Renal cortex interstitium (tissue), 11 donors: ENCODE results near the gene BRMS1L. TPM values are rescaled to one million over a fixed set of nuclear protein-coding genes. Genes with fewer than 3 reads are reported as not detected.
A peak's percentile ranks its signal among the peaks of the same experiment; 100 is the strongest.

Source experiments
- DNase-seq, 11 donors: peaks; one replicate each; pipeline ENCODE4 v3.0.0-alpha.2; 2013; ENCODE audit warnings: low read depth in 9 of 11, low spot score in 4 of 11; ENCODE audit errors: extremely low read depth in 1 of 11
- polyA plus RNA-seq, 3 donors: library from polyadenylated mRNA; unstranded; fragments of 120-200 nt; gene quantifications; one replicate each; pipeline ENCODE4 v1.2.1, GENCODE V29; 2013; ENCODE audit not compliant: insufficient read length in 3 of 3

BRMS1L gene
- polyA plus RNA-seq, 3 donors: 17.0 to 22.5 (median 17.8) TPM

DNA sequence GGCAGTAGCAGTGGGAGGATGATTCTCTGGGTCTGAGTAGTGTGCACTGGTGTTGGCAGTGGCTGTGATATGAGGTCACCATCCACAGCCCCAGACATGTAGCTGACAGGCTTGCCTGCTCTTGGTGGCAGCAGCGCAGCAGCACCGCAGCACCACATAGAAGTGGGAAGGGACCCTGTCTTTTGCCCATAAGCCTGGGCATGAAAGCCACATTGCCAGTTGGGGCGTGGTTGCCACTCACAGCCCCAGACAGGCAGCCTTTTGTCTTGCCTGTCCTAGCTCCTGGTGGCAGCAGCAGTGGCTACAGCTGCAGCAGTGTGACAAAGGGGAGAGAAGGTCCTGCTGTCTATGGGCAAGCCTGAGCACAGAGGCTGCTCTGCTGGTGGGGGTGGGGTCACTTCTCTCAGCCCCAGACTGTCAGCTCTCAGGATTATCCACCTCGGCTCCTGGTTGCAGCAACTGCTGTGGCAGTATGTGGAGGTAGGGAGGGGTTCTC lies 71.5 kb downstream of the BRMS1L start:
- DNase-seq: no peak

GRCh38 chr14:35898217-35898775 lies 72.2 kb downstream of the BRMS1L start:
- DNase-seq: no peak

GRCh38 chr14:35900741-35901140 lies 74.6 kb downstream of the BRMS1L start:
- DNase-seq: no peak

GRCh38 chr14:35909665-35910064 lies 83.5 kb downstream of the BRMS1L start:
- DNase-seq: peak in 1 of 11 donors; percentile 0

GRCh38 chr14:35910191-35910590 lies 84.1 kb downstream of the BRMS1L start:
- DNase-seq: no peak

GRCh38 chr14:35911097-35911496 lies 85.0 kb downstream of the BRMS1L start:
- DNase-seq: no peak

DNA sequence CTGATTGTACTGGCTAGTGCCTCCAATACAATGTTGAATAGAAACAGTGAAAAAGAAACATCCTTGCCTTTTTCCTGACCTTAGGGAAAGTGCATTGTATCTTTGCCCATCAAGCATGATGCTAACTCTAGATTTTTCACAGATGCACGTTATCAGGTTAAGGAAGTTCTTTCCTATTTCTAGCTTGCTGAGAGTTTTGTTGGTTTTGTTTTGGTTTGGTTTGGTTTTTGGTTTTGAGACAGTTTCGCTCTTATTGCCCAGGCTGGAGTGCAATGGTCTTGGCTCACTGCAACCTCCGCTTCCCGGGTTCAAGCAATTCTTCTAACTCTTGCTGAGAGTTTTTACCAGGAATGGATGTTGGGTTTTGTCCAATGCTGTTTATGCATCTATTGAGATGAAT lies 89.0 kb downstream of the BRMS1L start:
- no peak for DNase-seq

GRCh38 chr14:35915775-35916174 lies 89.6 kb downstream of the BRMS1L start:
- no peak for DNase-seq

Other genes with a start within 250 kb of the BRMS1L start
- gene RALGAPA1, start 17.0 kb upstream of the BRMS1L start, polyA plus RNA-seq: 10 to 100 TPM; 35.7 to 63.9 (median 43.4) TPM